PC-9 (cell line): ENCODE measurements around the gene PHF3. TPM values are rescaled to one million over a fixed set of nuclear protein-coding genes. Genes with fewer than 3 reads are reported as not detected.

Experiments used
- BruUV-seq: library from RNA; stranded (reverse); fragments of 400-500 nt; replicated peaks from 2 replicates; lab custom pipeline; 2021; lab: Mats Ljungman, UMichigan
- CTCF ChIA-PET: fragments of 300-600 bp; sonication (Branson Sonifier 250); formaldehyde crosslinking; loops from one replicate; lab custom pipeline; 2022; ENCODE audit warnings: antibody characterized with exemption; lab: Charles Lee
- POLR2A ChIA-PET: fragments of 300-600 bp; sonication (Branson Sonifier 250); formaldehyde crosslinking; loops from one replicate; lab custom pipeline; 2022; ENCODE audit warnings: antibody characterized with exemption; ENCODE audit not compliant: unreplicated experiment; lab: Charles Lee
- DNase-seq, 2 experiments: peaks; one replicate each; pipeline versions ENCODE4 v3.0.0 to v3.0.0-alpha.2; 2015 to 2022; ENCODE audit warnings: mixed read lengths in 1 of 2
- H2AFZ ChIP-seq: fragments of 200-600 bp; sonication (generic); 2 replicates; pipeline ENCODE4 v1.8.1; 2017; ENCODE audit warnings: antibody characterized with exemption
- H3F3A ChIP-seq: fragments of 200-600 bp; sonication (generic); 2 replicates; pipeline ENCODE4 v1.8.1; 2017; ENCODE audit warnings: antibody characterized with exemption, mild to moderate bottlenecking, low read depth; ENCODE audit not compliant: insufficient read depth
- H3K27ac ChIP-seq: fragments of 200-600 bp; sonication (generic); 2 replicates; pipeline ENCODE4 v1.6.1; 2016; ENCODE audit warnings: mixed run types
- H3K27me3 ChIP-seq: fragments of 200-600 bp; sonication (generic); 2 replicates; pipeline ENCODE4 v1.6.1; 2016; ENCODE audit warnings: low read depth, mixed run types; ENCODE audit not compliant: insufficient read depth
- H3K36me3 ChIP-seq: fragments of 200-600 bp; sonication (generic); 2 replicates; pipeline ENCODE4 v1.6.1; 2016; ENCODE audit warnings: low read depth, mixed run types
- H3K4me1 ChIP-seq: fragments of 200-600 bp; sonication (generic); replicated peaks from 2 replicates; pipeline ENCODE4 v1.6.1; 2016; ENCODE audit warnings: mixed run types; ENCODE audit not compliant: insufficient read depth
- H3K4me2 ChIP-seq: fragments of 200-600 bp; sonication (generic); 2 replicates; pipeline ENCODE4 v1.6.1; 2017; ENCODE audit warnings: mixed run types
- H3K4me3 ChIP-seq: fragments of 200-600 bp; sonication (generic); 2 replicates; pipeline ENCODE4 v1.6.1; 2016; ENCODE audit warnings: mixed run types
- H3K79me2 ChIP-seq: fragments of 200-600 bp; sonication (generic); 2 replicates; pipeline ENCODE4 v1.6.1; 2017; ENCODE audit warnings: low read depth, mixed run types
- H3K9me2 ChIP-seq: fragments of 200-600 bp; sonication (generic); 2 replicates; pipeline ENCODE4 v1.8.1; 2017; ENCODE audit warnings: mild to moderate bottlenecking; ENCODE audit not compliant: insufficient read depth
- H3K9me3 ChIP-seq: fragments of 200-600 bp; sonication (generic); 2 replicates; pipeline ENCODE4 v1.8.1; 2016; ENCODE audit warnings: low read depth; ENCODE audit not compliant: insufficient read depth
- H4K20me1 ChIP-seq: fragments of 200-600 bp; sonication (generic); 2 replicates; pipeline ENCODE4 v1.8.1; 2017; ENCODE audit not compliant: insufficient read depth
- EZH2 ChIP-seq: fragments of 200-600 bp; sonication (generic); IDR thresholded peaks from 2 replicates; pipeline ENCODE4 v1.8.0; 2017; ENCODE audit warnings: antibody characterized with exemption, low read depth
- intact Hi-C: fragments of 100-400 bp; cut with micrococcal nuclease; formaldehyde crosslinking; loops from one replicate; pipeline ENCODE4 v1.10.0; 2022; ENCODE audit not compliant: unreplicated experiment
- total RNA-seq: library from RNA; stranded (reverse); gene quantifications from 2 replicates; pipeline ENCODE4 v1.2.3, GENCODE V29; 2021
- TF ChIP-seq, protein P1 (sequence below): fragments of 200-600 bp; sonication (generic); conservative IDR thresholded peaks from 2 replicates; pipeline ENCODE4 v1.6.1; 2017; ENCODE audit warnings: mixed run types, antibody characterized with exemption, mild to moderate bottlenecking, moderate library complexity

PHF3 gene
- total RNA-seq, 1 experiment from 2014 or later = 67.1 TPM

DNA sequence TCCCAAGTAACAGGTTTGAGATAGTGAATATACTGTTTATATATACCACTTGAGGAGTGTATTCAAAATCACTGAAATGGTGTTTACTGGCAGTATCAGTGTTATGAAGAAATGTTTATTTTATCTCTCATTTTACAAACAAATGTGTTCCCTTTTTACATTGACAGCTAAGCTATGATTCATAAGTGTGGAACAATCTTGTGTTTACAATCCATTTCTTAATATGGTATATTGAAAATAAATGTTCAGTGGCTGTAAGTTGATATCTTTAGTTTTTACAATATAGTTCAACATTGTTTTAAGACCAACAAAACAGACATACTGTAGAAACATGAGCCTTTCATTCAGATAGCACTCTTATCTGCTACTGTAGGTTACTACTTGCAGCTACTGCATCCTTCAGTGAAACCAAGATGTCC lies 14.3 kb downstream of the PHF3 start:
- ChIA-PET POLR2A (interaction anchor here (0.7 kb wide), 1 partner anchor 122 kb away, joined by 3 read pairs; no protein-coding TSS in a partner anchor), CTCF (no interaction called here)
- peaks cover 13% of the 10 kb centered on the region; the same call in 1 of the 2 replicates for H3F3A ChIP-seq

GRCh38 chr6:63652980-63653379 lies 17.4 kb downstream of the PHF3 start:
- Histone ChIP-seq H3K4me1 (peaks cover 12% of the 10 kb centered on the region), H3K79me2 (peaks cover 99% of the 10 kb centered on the region), H2AFZ (no peak overlapping the region), H3K4me3 (no peak overlapping the region), H3K27me3 (no peaks in the 10 kb centered on the region), H3K27ac (no peak overlapping the region), H3K9me3 (peaks cover 8% of the 10 kb centered on the region; the same call in 1 of the 2 replicates), H3K36me3 (0 out of 2 replicates have a peak, but pooled peaks cover 3% of the 10 kb centered on the region), H4K20me1 (peaks cover 73% of the 10 kb centered on the region), H3K9me2 (no peaks in the 10 kb centered on the region), H3F3A (peaks cover 13% of the 10 kb centered on the region; the same call in 1 of the 2 replicates), H3K4me2 (no peak overlapping the region)
- intact Hi-C loops = no loop called here
- no TSS peak for BruUV-seq
- CTCF ChIA-PET = no interaction called here
- no peak for TF ChIP-seq EZH2
- TF ChIP-seq, protein P1, sequence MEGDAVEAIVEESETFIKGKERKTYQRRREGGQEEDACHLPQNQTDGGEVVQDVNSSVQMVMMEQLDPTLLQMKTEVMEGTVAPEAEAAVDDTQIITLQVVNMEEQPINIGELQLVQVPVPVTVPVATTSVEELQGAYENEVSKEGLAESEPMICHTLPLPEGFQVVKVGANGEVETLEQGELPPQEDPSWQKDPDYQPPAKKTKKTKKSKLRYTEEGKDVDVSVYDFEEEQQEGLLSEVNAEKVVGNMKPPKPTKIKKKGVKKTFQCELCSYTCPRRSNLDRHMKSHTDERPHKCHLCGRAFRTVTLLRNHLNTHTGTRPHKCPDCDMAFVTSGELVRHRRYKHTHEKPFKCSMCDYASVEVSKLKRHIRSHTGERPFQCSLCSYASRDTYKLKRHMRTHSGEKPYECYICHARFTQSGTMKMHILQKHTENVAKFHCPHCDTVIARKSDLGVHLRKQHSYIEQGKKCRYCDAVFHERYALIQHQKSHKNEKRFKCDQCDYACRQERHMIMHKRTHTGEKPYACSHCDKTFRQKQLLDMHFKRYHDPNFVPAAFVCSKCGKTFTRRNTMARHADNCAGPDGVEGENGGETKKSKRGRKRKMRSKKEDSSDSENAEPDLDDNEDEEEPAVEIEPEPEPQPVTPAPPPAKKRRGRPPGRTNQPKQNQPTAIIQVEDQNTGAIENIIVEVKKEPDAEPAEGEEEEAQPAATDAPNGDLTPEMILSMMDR = no peak
- no peak for DNase-seq
- POLR2A ChIA-PET = no interaction called here

More for the DNA sequence above, 14.3 kb downstream of the PHF3 start:
- TF ChIP-seq, protein P1 = no peak
- TF ChIP-seq EZH2 = no peak
- no peak overlapping the region for H2AFZ ChIP-seq
- no peak overlapping the region for H3K4me3 ChIP-seq
- H3K9me2 ChIP-seq = no peaks in the 10 kb centered on the region
- peaks cover 95% of the 10 kb centered on the region for H3K79me2 ChIP-seq
- peaks cover 8% of the 10 kb centered on the region; the same call in 1 of the 2 replicates for H3K9me3 ChIP-seq
- 0 out of 2 replicates have a peak, but pooled peaks cover 3% of the 10 kb centered on the region for H3K36me3 ChIP-seq
- intact Hi-C loops = no loop called here
- no peak overlapping the region for H3K4me2 ChIP-seq
- no TSS peak for BruUV-seq
- peaks cover 74% of the 10 kb centered on the region for H4K20me1 ChIP-seq
- H3K4me1 ChIP-seq = peaks cover 12% of the 10 kb centered on the region
- peak overlapping the region; percentile 5; the same call in 1 of the 2 replicates for H3K27ac ChIP-seq
- peak in 1 of 2 experiments; percentile 46 for DNase-seq
- no peaks in the 10 kb centered on the region for H3K27me3 ChIP-seq

DNA sequence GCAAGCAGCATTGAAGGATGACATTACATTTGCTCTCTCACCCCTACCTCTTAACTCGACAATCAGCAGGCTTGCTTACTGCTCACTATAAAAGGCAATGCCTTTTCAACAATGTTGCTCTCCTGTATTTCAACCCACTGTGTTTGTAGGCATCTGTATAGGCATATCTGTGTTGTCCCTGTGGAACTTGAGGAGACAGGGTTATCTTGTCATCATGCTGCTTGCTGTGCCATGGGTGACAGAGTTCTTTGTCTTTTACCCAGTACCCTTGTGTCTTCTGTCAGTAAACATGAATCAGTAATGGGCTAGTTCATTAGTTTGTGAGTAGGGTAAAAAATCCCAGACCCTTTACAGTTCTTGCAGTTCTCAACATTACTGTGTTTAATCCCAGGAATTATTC lies 25.2 kb downstream of the PHF3 start:
- CTCF ChIA-PET = no interaction called here

More for the DNA sequence above, 25.2 kb downstream of the PHF3 start:
- H3K27me3 ChIP-seq = no peaks in the 10 kb centered on the region
- DNase-seq = no peak
- no peaks in the 10 kb centered on the region for H3K36me3 ChIP-seq
- BruUV-seq = no TSS peak
- H3F3A ChIP-seq = no peaks in the 10 kb centered on the region
- POLR2A ChIA-PET = no interaction called here
- no peaks in the 10 kb centered on the region for H3K9me3 ChIP-seq
- intact Hi-C loops = no loop called here
- H3K9me2 ChIP-seq = no peaks in the 10 kb centered on the region
- peaks cover 35% of the 10 kb centered on the region for H4K20me1 ChIP-seq
- H2AFZ ChIP-seq = no peak overlapping the region
- no peak overlapping the region for H3K4me2 ChIP-seq
- TF ChIP-seq EZH2 = no peak
- TF ChIP-seq, protein P1 = no peak
- no peaks in the 10 kb centered on the region for H3K4me1 ChIP-seq
- H3K79me2 ChIP-seq = peaks cover 97% of the 10 kb centered on the region
- no peak overlapping the region for H3K4me3 ChIP-seq
- no peak overlapping the region for H3K27ac ChIP-seq
